HepG2 (cell line): ENCODE measurements around the gene GARIN5A. TPM values are rescaled to one million over a fixed set of nuclear protein-coding genes. Genes with fewer than 3 reads are reported as not detected.

Experiments
- ATAC-seq: fragments of 200-7000 bp; cut with Tn5 transposase; 3 replicates; pipeline ENCODE4 v1.9.1; 2020; ENCODE audit warnings: mild to moderate bottlenecking, moderate library complexity
- BruUV-seq: library from RNA; stranded (reverse); fragments of 400-500 nt; replicated peaks from 2 replicates; lab custom pipeline; 2021; lab: Mats Ljungman, UMichigan
- CTCF ChIA-PET: fragments of 300-600 bp; formaldehyde crosslinking; extraction: SDS; loops from one replicate; lab custom pipeline; 2021; ENCODE audit warnings: low total read pairs, inconsistent platforms, low intra/inter-chr PET ratio; lab: Yijun Ruan, JAX
- POLR2A ChIA-PET: fragments of 350-600 bp; sonication (Branson Sonifier 250); formaldehyde crosslinking; loops from one replicate; lab custom pipeline; 2020; ENCODE audit warnings: antibody characterized with exemption, inconsistent platforms; lab: Yijun Ruan, JAX
- DNase-seq: peaks from one replicate; pipeline ENCODE4 v3.0.0-alpha.2; 2015; ENCODE audit warnings: low spot score
- FAIRE-seq: peaks from 3 replicates; lab custom pipeline; 2011; peaks lifted over from hg19 to GRCh38; lab: Jason Lieb, UNC
- H2AFZ ChIP-seq: one replicate; pipeline ENCODE4 v1.6.1; 2011; ENCODE audit warnings: low read length, inconsistent platforms
- H3K27ac ChIP-seq: fragments of 300-600 bp; 3 replicates; pipeline ENCODE4 v1.8.0; 2011; ENCODE audit warnings: mixed run types, mild to moderate bottlenecking, mixed read lengths, low read length, inconsistent platforms; ENCODE audit not compliant: insufficient read depth; ENCODE audit errors: extremely low read length
- H3K27me3 ChIP-seq, 2 experiments: fragments of 200-600 bp in 1 of 2; 2 replicates in 1 of 2; 3 replicates in 1 of 2; pipeline versions ENCODE4 v1.6.0 to v1.8.0; 2011; ENCODE audit warnings: low read length in 2 of 2, mild to moderate bottlenecking in 2 of 2, moderate library complexity in 2 of 2, inconsistent platforms in 1 of 2; ENCODE audit not compliant: insufficient read depth in 2 of 2, control insufficient read depth in 1 of 2
- H3K36me3 ChIP-seq, 2 experiments: fragments of 200-600 bp in 1 of 2; replicated peaks in 1 of 2; 2 replicates in 1 of 2; 3 replicates in 1 of 2; pipeline versions ENCODE4 v1.5.1 to v1.8.0; 2011; ENCODE audit warnings: low read length in 2 of 2, inconsistent platforms in 1 of 2; ENCODE audit not compliant: insufficient read depth in 2 of 2, control insufficient read depth in 1 of 2
- H3K4me1 ChIP-seq: 2 replicates; pipeline ENCODE4 v1.5.1; 2012; ENCODE audit warnings: low read length, inconsistent platforms; ENCODE audit not compliant: insufficient read depth
- H3K4me2 ChIP-seq: 2 replicates; pipeline ENCODE4 v1.6.0; 2011; ENCODE audit warnings: low read depth, low read length, inconsistent platforms
- H3K4me3 ChIP-seq, 3 experiments: fragments of 200-600 bp in 1 of 3; sonication (generic), shearing (Covaris generic) in 1 of 3; replicated peaks in 1 of 3; 2 replicates each; pipeline ENCODE4 v1.5.1; 2011 to 2016; ENCODE audit warnings: low read length in 3 of 3, inconsistent platforms in 2 of 3, low read depth in 2 of 3, mild to moderate bottlenecking in 2 of 3, control low read depth in 1 of 3, mixed read lengths in 1 of 3; ENCODE audit not compliant: insufficient read depth in 1 of 3
- H3K79me2 ChIP-seq: one replicate; pipeline ENCODE4 v1.6.1; 2011; ENCODE audit warnings: low read length, inconsistent platforms; ENCODE audit not compliant: insufficient read depth
- H3K9ac ChIP-seq: 2 replicates; pipeline ENCODE4 v1.6.0; 2011; ENCODE audit warnings: mild to moderate bottlenecking, low read depth, low read length, inconsistent platforms; ENCODE audit not compliant: insufficient read depth
- H3K9me3 ChIP-seq: 2 replicates; pipeline ENCODE4 v1.5.1; 2012; ENCODE audit warnings: mild to moderate bottlenecking, low read length
- H4K20me1 ChIP-seq: 2 replicates; pipeline ENCODE4 v1.6.0; 2011; ENCODE audit warnings: inconsistent platforms, mild to moderate bottlenecking, low read length, moderate library complexity; ENCODE audit not compliant: insufficient read depth
- FOXJ3 ChIP-seq: sonication (generic); formaldehyde crosslinking; IDR thresholded peaks from 2 replicates; pipeline ENCODE4 v1.4.0; 2020; ENCODE audit warnings: missing genetic modification reagents, mild to moderate bottlenecking, borderline replicate concordance
- GATAD2A ChIP-seq: IDR thresholded peaks from 2 replicates; pipeline ENCODE4 v1.6.1; 2016
- GLMP ChIP-seq: sonication (generic); formaldehyde crosslinking; IDR thresholded peaks from 2 replicates; pipeline ENCODE4 v1.9.0; 2021; ENCODE audit warnings: missing genetic modification reagents, mild to moderate bottlenecking, borderline replicate concordance
- SCMH1 ChIP-seq: sonication (generic); formaldehyde crosslinking; IDR thresholded peaks from 2 replicates; pipeline ENCODE4 v1.9.0; 2021; ENCODE audit warnings: missing genetic modification reagents, mild to moderate bottlenecking, borderline replicate concordance
- SNAI1 ChIP-seq: sonication (generic); formaldehyde crosslinking; IDR thresholded peaks from 2 replicates; pipeline ENCODE4 v1.5.0; 2020; ENCODE audit warnings: mild to moderate bottlenecking, missing genetic modification reagents, borderline replicate concordance
- ZBTB1 ChIP-seq: sonication (generic); formaldehyde crosslinking; IDR thresholded peaks from 2 replicates; pipeline ENCODE4 v1.4.0; 2020; ENCODE audit warnings: missing genetic modification reagents, borderline replicate concordance
- ZFP36L2 ChIP-seq: sonication (generic); formaldehyde crosslinking; IDR thresholded peaks from 2 replicates; pipeline ENCODE4 v1.4.0; 2020; ENCODE audit warnings: missing genetic modification reagents
- ZKSCAN8 ChIP-seq: IDR thresholded peaks from 2 replicates; pipeline ENCODE4 v1.6.1; 2016; ENCODE audit warnings: borderline replicate concordance, missing genetic modification reagents, missing compliant biosample characterization
- ZNF143 ChIP-seq: sonication (generic); formaldehyde crosslinking; IDR thresholded peaks from 2 replicates; pipeline ENCODE4 v1.4.0; 2020; ENCODE audit warnings: missing genetic modification reagents
- ZNF260 ChIP-seq: sonication (generic); formaldehyde crosslinking; IDR thresholded peaks from 2 replicates; pipeline ENCODE4 v1.4.0; 2020; ENCODE audit warnings: missing genetic modification reagents, low read depth, mild to moderate bottlenecking, borderline replicate concordance
- ZNF317 ChIP-seq: sonication (generic); formaldehyde crosslinking; IDR thresholded peaks from 2 replicates; pipeline ENCODE4 v1.5.0; 2020; ENCODE audit warnings: mild to moderate bottlenecking, missing genetic modification reagents
- ZNF496 ChIP-seq: sonication (generic); formaldehyde crosslinking; IDR thresholded peaks from 2 replicates; pipeline ENCODE4 v1.8.1; 2023; ENCODE audit warnings: mild to moderate bottlenecking, moderate library complexity, missing genetic modification reagents; ENCODE audit not compliant: insufficient replicate concordance
- ZNF788 ChIP-seq: sonication (generic); formaldehyde crosslinking; IDR thresholded peaks from 2 replicates; pipeline ENCODE4 v1.5.0; 2020; ENCODE audit warnings: mild to moderate bottlenecking, missing genetic modification reagents, borderline replicate concordance
- WGBS: methylation state at CpG from one replicate; pipeline ENCODE4 v1.1.6; 2017; ENCODE audit warnings: low lambda C conversion rate; 5-methylcytosine and 5-hydroxymethylcytosine counted together
- in situ Hi-C: cut with HindIII; loops from 2 replicates; pipeline ENCODE4 v1.10.0; 2017; ENCODE audit warnings: low pct_unique_long_range_greater_than_20kb; ENCODE audit not compliant: extremely low pct_ligation_motif_present
- intact Hi-C: fragments of 100-400 bp; cut with micrococcal nuclease; formaldehyde crosslinking; loops from one replicate; pipeline ENCODE4 v1.10.0; 2022; ENCODE audit not compliant: unreplicated experiment
- polyA plus RNA-seq, 8 experiments: library from polyadenylated mRNA; depleted of rRNA in 3 of 8; stranded (reverse) in 7 of 8; unstranded in 1 of 8; fragments of >200 nt; fragmentation: Illumina TruSeq in 4 of 8; extraction: Trizol in 4 of 8; gene quantifications; 2 replicates each; pipeline versions ENCODE4 v1.2.1 to v1.2.3, GENCODE V29; 2011 to 2016; ENCODE audit warnings: low read depth in 4 of 8, missing spikeins in 1 of 8, mixed read lengths in 1 of 8; ENCODE audit not compliant: insufficient read depth in 1 of 8
- total RNA-seq, 5 experiments: library from RNA; depleted of rRNA; stranded (reverse); fragments of >200 nt; fragmentation: Illumina TruSeq; extraction: Trizol; gene quantifications; 2 replicates each; pipeline ENCODE4 v1.2.3, GENCODE V29; 2016; ENCODE audit warnings: low read depth in 1 of 5
- TF ChIP-seq, protein P1 (sequence below): IDR thresholded peaks from 2 replicates; pipeline ENCODE4 v1.6.1; 2016; ENCODE audit warnings: missing compliant biosample characterization, missing genetic modification reagents, borderline replicate concordance

Gene GARIN5A
- total and polyA plus RNA-seq, 2 of the 13 experiments (the other 11 are each of a cell fraction or from before 2014, with no cell fraction given), result not detected

- FAIRE-seq (no peak), DNase-seq (no peak), ATAC-seq (no peak)
- no TSS peak for BruUV-seq
- Histone ChIP-seq H3K9me3 (no peaks in the 10 kb centered on the region), H3K9ac (no peak overlapping the region), H3K27ac (no peak overlapping the region), H3K4me1 (peaks cover 19% of the 10 kb centered on the region), H3K4me3 (no peak overlapping the region), H3K27me3 (no peaks in the 10 kb centered on the region; a peak in 1 of 5 replicates), H3K79me2 (no peaks in the 10 kb centered on the region), H4K20me1 (no peaks in the 10 kb centered on the region), H2AFZ (no peak overlapping the region), H3K36me3 (no peaks in the 10 kb centered on the region), H3K4me2 (no peak overlapping the region)
- POLR2A ChIA-PET, result no interaction called here
- CTCF ChIA-PET, result no interaction called here
- in situ Hi-C loops (no loop called here), intact Hi-C loops (no loop called here)
- WGBS, result 46% methylated on average over 4 of the region's 8 CpGs
- TF ChIP-seq ZKSCAN8 (CRISPR knock-in tag) (no peak), ZNF260 (CRISPR knock-in tag) (no peak), ZNF143 (no peak), ZNF496 (CRISPR knock-in tag) (no peak), ZBTB1 (CRISPR knock-in tag) (no peak), ZFP36L2 (CRISPR knock-in tag) (no peak), ZNF317 (CRISPR knock-in tag) (no peak), ZNF788 (CRISPR knock-in tag) (no peak), GATAD2A (CRISPR knock-in tag) (no peak), GLMP (CRISPR knock-in tag) (no peak), SCMH1 (CRISPR knock-in tag) (no peak), SNAI1 (CRISPR knock-in tag) (no peak), FOXJ3 (no peak)
- TF ChIP-seq, protein P1, sequence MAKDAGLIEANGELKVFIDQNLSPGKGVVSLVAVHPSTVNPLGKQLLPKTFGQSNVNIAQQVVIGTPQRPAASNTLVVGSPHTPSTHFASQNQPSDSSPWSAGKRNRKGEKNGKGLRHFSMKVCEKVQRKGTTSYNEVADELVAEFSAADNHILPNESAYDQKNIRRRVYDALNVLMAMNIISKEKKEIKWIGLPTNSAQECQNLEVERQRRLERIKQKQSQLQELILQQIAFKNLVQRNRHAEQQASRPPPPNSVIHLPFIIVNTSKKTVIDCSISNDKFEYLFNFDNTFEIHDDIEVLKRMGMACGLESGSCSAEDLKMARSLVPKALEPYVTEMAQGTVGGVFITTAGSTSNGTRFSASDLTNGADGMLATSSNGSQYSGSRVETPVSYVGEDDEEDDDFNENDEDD (CRISPR knock-in tag), result no peak
- TF ChIP-seq, all 625 proteins: peak for 0
Observed at GRCh38 chr19:50419580-50420035, 57.0 kb downstream of the GARIN5A start.
